IPS-18a (cell line): ENCODE results near the gene SGIP1.

Source experiments
- H3K27ac ChIP-seq: one replicate; pipeline ENCODE4 v1.5.1; 2013; ENCODE audit warnings: low read length
- H3K27me3 ChIP-seq: one replicate; pipeline ENCODE4 v1.6.1; 2013; ENCODE audit warnings: mild to moderate bottlenecking, low read length; ENCODE audit not compliant: control insufficient read depth, insufficient read depth
- H3K36me3 ChIP-seq: one replicate; pipeline ENCODE4 v1.6.1; 2013; ENCODE audit warnings: low read depth, low read length; ENCODE audit not compliant: control insufficient read depth
- H3K4me1 ChIP-seq: one replicate; pipeline ENCODE4 v1.6.1; 2013; ENCODE audit warnings: low read depth, low read length; ENCODE audit not compliant: control insufficient read depth
- H3K4me3 ChIP-seq: one replicate; pipeline ENCODE4 v1.5.1; 2013; ENCODE audit warnings: low read length
- H3K9ac ChIP-seq: one replicate; pipeline ENCODE4 v1.6.1; 2013; ENCODE audit warnings: mild to moderate bottlenecking, low read length, moderate library complexity
- H3K9me3 ChIP-seq: one replicate; pipeline ENCODE4 v1.6.1; 2013; ENCODE audit warnings: low read depth, low read length; ENCODE audit not compliant: control insufficient read depth

The SGIP1 gene

GRCh38 chr1:66648901-66649595 is 115.1 kb downstream of the SGIP1 start:
- Histone ChIP-seq H3K27me3 (no peaks in the 10 kb centered on the region), H3K4me1 (peaks cover 6% of the 10 kb centered on the region), H3K27ac (no peak overlapping the region), H3K4me3 (no peak overlapping the region), H3K9ac (no peak overlapping the region), H3K36me3 (no peaks in the 10 kb centered on the region), H3K9me3 (no peaks in the 10 kb centered on the region)

- Histone ChIP-seq H3K27me3 (no peaks in the 10 kb centered on the region), H3K36me3 (no peaks in the 10 kb centered on the region)
Measured at GRCh38 chr1:66652556-66652955, 118.6 kb downstream of the SGIP1 start.

GRCh38 chr1:66654643-66655042 is 120.7 kb downstream of the SGIP1 start:
- H3K36me3 ChIP-seq = no peaks in the 10 kb centered on the region
- peaks cover 6% of the 10 kb centered on the region for H3K4me1 ChIP-seq
- H3K27ac ChIP-seq = no peak overlapping the region
- no peaks in the 10 kb centered on the region for H3K9me3 ChIP-seq
- H3K9ac ChIP-seq = no peak overlapping the region
- H3K27me3 ChIP-seq = no peaks in the 10 kb centered on the region
- H3K4me3 ChIP-seq = no peak overlapping the region

More at GRCh38 chr1:66652556-66652955, 118.6 kb downstream of the SGIP1 start:
- Histone ChIP-seq H3K9ac (no peak overlapping the region), H3K27ac (no peak overlapping the region), H3K4me1 (peaks cover 6% of the 10 kb centered on the region), H3K9me3 (no peaks in the 10 kb centered on the region), H3K4me3 (no peak overlapping the region)

GRCh38 chr1:66671455-66671854 is 137.5 kb downstream of the SGIP1 start:
- Histone ChIP-seq H3K9ac (no peak overlapping the region), H3K4me3 (no peak overlapping the region), H3K27ac (no peak overlapping the region)

GRCh38 chr1:66676613-66677298 is 142.8 kb downstream of the SGIP1 start:
- Histone ChIP-seq H3K27me3 (no peaks in the 10 kb centered on the region), H3K27ac (no peak overlapping the region), H3K9ac (no peak overlapping the region), H3K4me1 (no peaks in the 10 kb centered on the region), H3K4me3 (no peak overlapping the region), H3K9me3 (no peaks in the 10 kb centered on the region), H3K36me3 (no peaks in the 10 kb centered on the region)

More at GRCh38 chr1:66671455-66671854, 137.5 kb downstream of the SGIP1 start:
- H3K27me3 ChIP-seq = no peaks in the 10 kb centered on the region
- no peaks in the 10 kb centered on the region for H3K9me3 ChIP-seq
- no peaks in the 10 kb centered on the region for H3K36me3 ChIP-seq
- H3K4me1 ChIP-seq = peaks cover 4% of the 10 kb centered on the region

- Histone ChIP-seq H3K4me3 (no peak overlapping the region), H3K9me3 (no peaks in the 10 kb centered on the region), H3K27ac (no peak overlapping the region), H3K4me1 (no peaks in the 10 kb centered on the region), H3K27me3 (no peaks in the 10 kb centered on the region), H3K36me3 (no peaks in the 10 kb centered on the region), H3K9ac (no peak overlapping the region)
Measured at GRCh38 chr1:66678146-66678545, 144.2 kb downstream of the SGIP1 start.

- no peak overlapping the region for H3K9ac ChIP-seq
- no peaks in the 10 kb centered on the region for H3K36me3 ChIP-seq
- no peaks in the 10 kb centered on the region for H3K9me3 ChIP-seq
- no peaks in the 10 kb centered on the region for H3K27me3 ChIP-seq
- H3K4me1 ChIP-seq = no peaks in the 10 kb centered on the region
- H3K27ac ChIP-seq = no peak overlapping the region
- H3K4me3 ChIP-seq = no peak overlapping the region
Measured at GRCh38 chr1:66679140-66679539, 145.2 kb downstream of the SGIP1 start.

GRCh38 chr1:66681686-66682085 is 147.7 kb downstream of the SGIP1 start:
- Histone ChIP-seq H3K4me3 (no peak overlapping the region), H3K4me1 (no peaks in the 10 kb centered on the region), H3K36me3 (no peaks in the 10 kb centered on the region), H3K27ac (no peak overlapping the region), H3K27me3 (no peaks in the 10 kb centered on the region), H3K9me3 (no peaks in the 10 kb centered on the region), H3K9ac (no peak overlapping the region)

GRCh38 chr1:66682106-66682505 is 148.2 kb downstream of the SGIP1 start:
- H3K36me3 ChIP-seq = no peaks in the 10 kb centered on the region
- no peak overlapping the region for H3K27ac ChIP-seq
- H3K27me3 ChIP-seq = no peaks in the 10 kb centered on the region
- H3K4me3 ChIP-seq = no peak overlapping the region
- H3K4me1 ChIP-seq = no peaks in the 10 kb centered on the region
- H3K9me3 ChIP-seq = no peaks in the 10 kb centered on the region
- no peak overlapping the region for H3K9ac ChIP-seq

GRCh38 chr1:66684353-66684752 is 150.4 kb downstream of the SGIP1 start:
- H3K9me3 ChIP-seq = no peaks in the 10 kb centered on the region
- no peak overlapping the region for H3K9ac ChIP-seq
- H3K4me1 ChIP-seq = no peaks in the 10 kb centered on the region
- H3K27ac ChIP-seq = no peak overlapping the region
- H3K4me3 ChIP-seq = no peak overlapping the region
- no peaks in the 10 kb centered on the region for H3K27me3 ChIP-seq
- H3K36me3 ChIP-seq = no peaks in the 10 kb centered on the region

- H3K27me3 ChIP-seq = no peaks in the 10 kb centered on the region
- H3K9ac ChIP-seq = no peak overlapping the region
- no peaks in the 10 kb centered on the region for H3K36me3 ChIP-seq
- H3K9me3 ChIP-seq = no peaks in the 10 kb centered on the region
- H3K4me1 ChIP-seq = no peaks in the 10 kb centered on the region
- no peak overlapping the region for H3K4me3 ChIP-seq
- H3K27ac ChIP-seq = no peak overlapping the region
Measured at GRCh38 chr1:66685265-66685664, 151.3 kb downstream of the SGIP1 start.

- Histone ChIP-seq H3K9me3 (no peaks in the 10 kb centered on the region), H3K4me1 (no peaks in the 10 kb centered on the region), H3K36me3 (no peaks in the 10 kb centered on the region), H3K9ac (no peak overlapping the region), H3K27ac (no peak overlapping the region), H3K4me3 (no peak overlapping the region), H3K27me3 (no peaks in the 10 kb centered on the region)
Measured at GRCh38 chr1:66685670-66686069, 151.7 kb downstream of the SGIP1 start.
